Measurements from ENCODE around the gene ARMC6. TPM values are rescaled to one million over a fixed set of nuclear protein-coding genes. Genes with fewer than 3 reads are reported as not detected.

Gene ARMC6
- 38.1 and 49.3 TPM in 2 replicates for total RNA-seq

DNA sequence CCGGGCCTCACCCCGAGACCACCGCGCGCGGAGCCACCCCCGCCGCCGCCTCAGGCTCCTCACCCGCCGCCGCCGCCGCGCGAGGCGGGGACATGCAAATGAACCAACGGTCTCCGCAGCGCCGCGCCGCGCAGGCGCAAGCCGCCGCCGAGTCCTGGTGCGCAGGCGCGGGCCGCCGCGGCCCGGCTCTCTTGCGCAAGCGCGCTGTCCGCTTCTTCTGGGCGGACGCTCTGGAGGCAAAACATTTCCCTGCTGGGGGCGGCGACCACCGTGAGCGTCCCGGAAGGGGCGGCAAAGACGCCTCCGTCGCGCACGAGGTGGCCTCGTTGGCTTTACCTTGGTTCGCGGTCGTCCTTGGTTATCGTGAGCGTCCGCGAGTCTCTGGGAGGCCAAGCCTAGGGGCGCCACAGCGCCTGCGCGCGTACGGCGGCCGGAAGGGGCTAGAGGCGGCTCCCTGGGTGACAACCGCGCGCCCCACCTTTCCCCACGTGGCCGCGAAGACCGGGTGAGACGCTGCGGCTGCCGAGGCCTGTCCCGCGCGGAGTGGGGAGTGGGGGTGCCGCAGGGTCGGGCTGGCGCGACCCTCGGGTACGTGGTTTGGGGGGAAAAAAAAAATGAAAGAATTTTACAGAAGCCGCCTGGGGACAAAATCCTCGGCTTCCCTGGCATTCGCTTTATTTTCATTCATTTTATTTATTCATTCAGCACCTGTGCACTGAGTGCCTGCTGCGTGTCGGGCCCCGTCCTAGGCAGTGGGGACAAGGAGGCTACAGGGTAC, at the start of gene ARMC6, which contains the start of gene SUGP2:
Gene ARMC6 (plus strand): TSS at position 178 of the 778 bp plus-strand sequence. CDS start 607 bp downstream, outside the sequence.
Gene SUGP2 (minus strand): TSS at position 92 of the 778 bp plus-strand sequence. CDS start 2,446 bp downstream, outside the sequence.

DNA sequence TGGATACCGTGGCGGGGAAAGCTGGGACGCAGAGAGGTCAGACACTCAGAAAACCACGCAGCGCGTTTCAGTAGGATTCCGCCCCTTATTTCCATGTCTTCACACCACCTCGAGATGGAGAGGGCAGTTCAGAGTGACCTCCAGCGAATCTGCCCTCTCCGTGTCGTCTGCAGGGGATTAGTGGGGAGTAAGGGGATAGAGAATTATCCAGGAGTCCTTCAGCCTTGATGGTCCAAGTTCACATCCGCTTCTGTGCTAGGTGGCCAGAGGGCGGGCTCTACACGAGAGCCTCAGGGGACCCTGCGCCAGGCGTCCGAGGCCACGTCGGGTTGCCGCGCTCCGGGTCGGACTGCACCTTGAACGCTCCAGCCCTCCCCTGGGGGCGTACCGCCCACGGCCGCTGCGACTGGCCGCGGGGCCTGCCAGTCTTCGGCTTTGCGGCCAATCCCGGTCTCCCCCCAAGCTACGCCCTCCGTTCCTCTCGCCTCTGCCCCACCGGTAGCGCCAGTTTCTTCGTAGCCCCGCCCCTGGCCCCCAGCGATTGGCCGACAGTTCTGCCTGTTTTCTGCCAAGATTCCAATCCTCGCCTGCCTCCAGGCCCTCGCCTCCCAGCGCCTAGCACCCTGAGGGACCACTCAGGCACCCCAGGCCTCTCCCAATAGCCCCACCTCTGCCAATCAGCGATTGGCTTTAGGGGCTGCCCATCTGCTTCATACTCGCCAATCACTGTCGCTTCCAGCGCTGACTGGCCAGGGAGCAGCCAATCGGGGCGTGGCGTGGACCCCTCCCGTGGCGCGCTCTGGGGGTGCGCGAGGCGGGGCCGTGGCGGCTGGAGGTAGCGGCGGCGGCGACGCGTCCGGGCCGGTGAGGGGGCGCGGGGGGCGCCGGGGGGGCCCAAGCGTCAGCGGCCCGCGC, 30.0 kb downstream of the ARMC6 start, which contains the start of gene SLC25A42:
Gene SLC25A42 (plus strand): TSS at position 812 of the 915 bp plus-strand sequence. CDS start 32,131 bp downstream, outside the sequence.

Other genes starting within 250 kb of the ARMC6 start
- not detected in 2 replicates for gene COMP, start 242.3 kb upstream of the ARMC6 start, total RNA-seq
- 32.8 and 32.9 TPM in 2 replicates for gene UPF1, start 201.6 kb upstream of the ARMC6 start, total RNA-seq
- 0.58 and 0.71 TPM in 2 replicates for gene CERS1, start 137.4 kb upstream of the ARMC6 start, total RNA-seq
- 447 and 503 TPM in 2 replicates for gene COPE, start 114.2 kb upstream of the ARMC6 start, total RNA-seq
- gene DDX49, start 113.9 kb upstream of the ARMC6 start, total RNA-seq, result 55.3 and 62.8 TPM in 2 replicates
- gene HOMER3, start 92.4 kb upstream of the ARMC6 start, total RNA-seq, result 85.4 and 94.0 TPM in 2 replicates
- 20.4 and 29.7 TPM in 2 replicates for gene SUGP2, start 86 bp upstream of the ARMC6 start, total RNA-seq
- gene SLC25A42, start 30.4 kb downstream of the ARMC6 start, total RNA-seq, result 9.9 and 11.5 TPM in 2 replicates
- 34.3 and 35.4 TPM in 2 replicates for gene TMEM161A, start 104.9 kb downstream of the ARMC6 start, total RNA-seq
- 0.29 TPM in 1 of 2 replicates, not detected in the other for gene MEF2B, start 136.7 kb downstream of the ARMC6 start, total RNA-seq
- gene BORCS8, start 158.5 kb downstream of the ARMC6 start, total RNA-seq, result 16.0 and 20.2 TPM in 2 replicates
- 68.6 and 102 TPM in 2 replicates for gene RFXANK, start 158.7 kb downstream of the ARMC6 start, total RNA-seq
- gene NR2C2AP, start 169.8 kb downstream of the ARMC6 start, total RNA-seq, result 7.8 and 8.7 TPM in 2 replicates
- gene NCAN, start 178.4 kb downstream of the ARMC6 start, total RNA-seq, result not detected in 2 replicates
- 0.71 and 1.2 TPM in 2 replicates for gene TM6SF2, start 239.7 kb downstream of the ARMC6 start, total RNA-seq

All from myometrial cell (primary cell).